Endothelial cell of umbilical vein (primary cell): ENCODE data around the gene ZNF202. TPM values are rescaled to one million over a fixed set of nuclear protein-coding genes. Genes with fewer than 3 reads are reported as not detected.

Source experiments
- BruUV-seq: library from RNA; stranded (reverse); fragments of 400-500 nt; replicated peaks from 2 replicates; lab custom pipeline; 2021; lab: Mats Ljungman, UMichigan
- CTCF ChIA-PET: fragments of 300-600, 350-600 bp; sonication (Branson Sonifier 250); formaldehyde crosslinking; loops from one replicate; lab custom pipeline; 2021; ENCODE audit warnings: antibody characterized with exemption, inconsistent platforms; lab: Charles Lee
- POLR2A ChIA-PET: fragments of 300-600, 350-600 bp; sonication (Branson Sonifier 250); formaldehyde crosslinking; loops from one replicate; lab custom pipeline; 2021; ENCODE audit warnings: antibody characterized with exemption, inconsistent platforms; lab: Charles Lee
- DNase-seq: peaks from one replicate; pipeline ENCODE4 v3.0.0-alpha.2; 2011; ENCODE audit warnings: low read depth, low spot score
- FAIRE-seq: peaks from 2 replicates; lab custom pipeline; 2011; peaks lifted over from hg19 to GRCh38; lab: Jason Lieb, UNC
- H2AFZ ChIP-seq: 2 replicates; pipeline ENCODE4 v1.6.0; 2012; ENCODE audit warnings: low read depth, low read length, control low read depth, inconsistent platforms
- H3K27ac ChIP-seq: 2 replicates; pipeline ENCODE4 v1.5.1; 2011; ENCODE audit warnings: low read depth, mild to moderate bottlenecking, control low read depth, low read length, moderate library complexity; ENCODE audit not compliant: insufficient read depth
- H3K27me3 ChIP-seq, 2 experiments: 2 replicates each; pipeline versions ENCODE4 v1.6.0 to v1.6.1; 2011; ENCODE audit warnings: low read length in 2 of 2, mixed read lengths in 1 of 2; ENCODE audit not compliant: control insufficient read depth in 2 of 2, insufficient read depth in 2 of 2
- H3K36me3 ChIP-seq, 2 experiments: 2 replicates in 1 of 2; 3 replicates in 1 of 2; pipeline ENCODE4 v1.5.1; 2011; ENCODE audit warnings: low read length in 2 of 2, mild to moderate bottlenecking in 1 of 2, moderate library complexity in 1 of 2; ENCODE audit not compliant: control insufficient read depth in 2 of 2, insufficient read depth in 2 of 2; ENCODE audit errors: extremely low read depth in 1 of 2
- H3K4me1 ChIP-seq: 3 replicates; pipeline ENCODE4 v1.5.1; 2011; ENCODE audit warnings: mild to moderate bottlenecking, low read length; ENCODE audit not compliant: control insufficient read depth, insufficient read depth; ENCODE audit errors: extremely low read depth
- H3K4me2 ChIP-seq: 2 replicates; pipeline ENCODE4 v1.6.1; 2011; ENCODE audit warnings: low read length, control low read depth, mixed read lengths; ENCODE audit not compliant: insufficient read depth
- H3K4me3 ChIP-seq, 3 experiments: fragments of 200-600 bp in 1 of 3; sonication (generic), shearing (Covaris generic) in 1 of 3; replicated peaks in 1 of 3; 2 replicates each; pipeline ENCODE4 v1.5.1; 2011 to 2016; ENCODE audit warnings: control low read depth in 3 of 3, low read length in 3 of 3, mild to moderate bottlenecking in 2 of 3, inconsistent platforms in 1 of 3, low read depth in 1 of 3, moderate library complexity in 1 of 3; ENCODE audit not compliant: insufficient read depth in 1 of 3
- H3K79me2 ChIP-seq: 2 replicates; pipeline ENCODE4 v1.6.0; 2012; ENCODE audit warnings: low read length, inconsistent platforms; ENCODE audit not compliant: control insufficient read depth, insufficient read depth
- H3K9ac ChIP-seq: replicated peaks from 2 replicates; pipeline ENCODE3; 2011; ENCODE audit warnings: low read length, control low read depth; ENCODE audit not compliant: insufficient read depth; ENCODE audit errors: extremely low read depth
- H3K9me1 ChIP-seq: replicated peaks from 3 replicates; pipeline ENCODE4 v1.6.0; 2011; ENCODE audit warnings: mild to moderate bottlenecking, low read length; ENCODE audit not compliant: control insufficient read depth, insufficient read depth; ENCODE audit errors: extremely low read depth
- H3K9me3 ChIP-seq: replicated peaks from 2 replicates; pipeline ENCODE4 v1.5.1; 2012; ENCODE audit warnings: low read length, inconsistent platforms; ENCODE audit not compliant: control insufficient read depth, insufficient read depth
- H4K20me1 ChIP-seq: replicated peaks from 2 replicates; pipeline ENCODE3; 2011; ENCODE audit warnings: mild to moderate bottlenecking, low read length; ENCODE audit not compliant: control insufficient read depth, insufficient read depth; ENCODE audit errors: extremely low read depth
- EZH2 ChIP-seq: IDR thresholded peaks from 2 replicates; pipeline ENCODE4 v1.6.1; 2012; ENCODE audit warnings: borderline replicate concordance, low read depth, mild to moderate bottlenecking, moderate library complexity, low read length, inconsistent platforms; ENCODE audit not compliant: severe bottlenecking
- FOS ChIP-seq: IDR thresholded peaks from 2 replicates; pipeline ENCODE4 v1.6.1; 2011; ENCODE audit warnings: mild to moderate bottlenecking, low read length, moderate library complexity, borderline replicate concordance; ENCODE audit not compliant: insufficient read depth
- GATA2 ChIP-seq: IDR thresholded peaks from 2 replicates; pipeline ENCODE4 v1.7.0; 2011; ENCODE audit warnings: low read depth, mild to moderate bottlenecking, moderate library complexity, mixed read lengths, low read length; ENCODE audit not compliant: insufficient read length, insufficient read depth
- JUN ChIP-seq: IDR thresholded peaks from 2 replicates; pipeline ENCODE4 v1.6.1; 2011; ENCODE audit warnings: borderline replicate concordance, low read depth; ENCODE audit not compliant: insufficient read length, insufficient read depth
- MAX ChIP-seq: IDR thresholded peaks from 2 replicates; pipeline ENCODE4 v1.6.1; 2011; ENCODE audit not compliant: insufficient read depth, insufficient read length
- MYC ChIP-seq: IDR thresholded peaks from one replicate; pipeline ENCODE4 v1.6.1; 2011; ENCODE audit warnings: mild to moderate bottlenecking, low read depth, low read length
- POLR2A ChIP-seq: IDR thresholded peaks from 2 replicates; pipeline ENCODE4 v1.6.1; 2012; ENCODE audit warnings: low read depth, mild to moderate bottlenecking, control low read depth, low read length
- POLR2AphosphoS5 ChIP-seq: IDR thresholded peaks from 2 replicates; pipeline ENCODE4 v1.6.1; 2012; ENCODE audit warnings: low read depth, mild to moderate bottlenecking, control low read depth, low read length, moderate library complexity; ENCODE audit not compliant: insufficient read depth
- dilution Hi-C: fragments of 300-500 bp; cut with MboI; formaldehyde crosslinking; loops from one replicate; pipeline ENCODE4 v1.15.0; 2019; ENCODE audit warnings: low sequenced_read_pairs; ENCODE audit not compliant: extremely low pct_ligation_motif_present
- intact Hi-C: fragments of 100-400 bp; cut with micrococcal nuclease; formaldehyde crosslinking; loops from one replicate; pipeline ENCODE4 v1.10.0; 2022
- polyA plus RNA-seq, 4 experiments: library from polyadenylated mRNA; depleted of rRNA in 3 of 4; stranded (reverse) in 3 of 4; unstranded in 1 of 4; fragments of >200 nt; gene quantifications; 2 replicates each; pipeline versions ENCODE4 v1.2.1 to v1.2.3, GENCODE V29; 2011 to 2012; ENCODE audit warnings: missing spikeins in 1 of 4
- total RNA-seq: library from RNA; stranded (reverse); gene quantifications from 2 replicates; pipeline ENCODE4 v1.2.3, GENCODE V29; 2021
- TF ChIP-seq, protein P1 (sequence below), 2 donors: IDR thresholded peaks; 1 replicate in 1 of 2; 2 replicates in 1 of 2; pipeline ENCODE4 v1.5.1; 2011; ENCODE audit warnings: low read length in 2 of 2, mild to moderate bottlenecking in 2 of 2, moderate library complexity in 2 of 2, control low read depth in 1 of 2, inconsistent platforms in 1 of 2, low read depth in 1 of 2; ENCODE audit not compliant: insufficient read depth in 1 of 2; ENCODE audit errors: extremely low read depth in 1 of 2

The ZNF202 gene
- total and polyA plus RNA-seq, 2 donors (not counting 3 experiments of a cell fraction or from before 2014, with no cell fraction given), result 6.5 to 12.3 TPM

GRCh38 chr11:123719452-123719851 lies 22.0 kb downstream of the ZNF202 start:
- DNase-seq, result no peak
- Histone ChIP-seq H3K9me3 (no peaks in the 10 kb centered on the region), H3K27ac (no peak overlapping the region), H3K27me3 (peaks cover under 1 to 5% of the 10 kb centered on the region in 2 experiments), H3K9ac (no peak overlapping the region), H3K9me1 (no peaks in the 10 kb centered on the region), H4K20me1 (no peaks in the 10 kb centered on the region), H2AFZ (no peak overlapping the region), H3K79me2 (no peaks in the 10 kb centered on the region), H3K4me1 (no peaks in the 10 kb centered on the region), H3K36me3 (peaks cover 0 to 1% of the 10 kb centered on the region in 2 experiments), H3K4me3 (no peak overlapping the region), H3K4me2 (no peak overlapping the region)
- TF ChIP-seq EZH2 (no peak), JUN (no peak), POLR2AphosphoS5 (no peak), MYC (no peak), FOS (no peak), GATA2 (no peak), POLR2A (no peak), MAX (no peak)
- TF ChIP-seq, protein P1, sequence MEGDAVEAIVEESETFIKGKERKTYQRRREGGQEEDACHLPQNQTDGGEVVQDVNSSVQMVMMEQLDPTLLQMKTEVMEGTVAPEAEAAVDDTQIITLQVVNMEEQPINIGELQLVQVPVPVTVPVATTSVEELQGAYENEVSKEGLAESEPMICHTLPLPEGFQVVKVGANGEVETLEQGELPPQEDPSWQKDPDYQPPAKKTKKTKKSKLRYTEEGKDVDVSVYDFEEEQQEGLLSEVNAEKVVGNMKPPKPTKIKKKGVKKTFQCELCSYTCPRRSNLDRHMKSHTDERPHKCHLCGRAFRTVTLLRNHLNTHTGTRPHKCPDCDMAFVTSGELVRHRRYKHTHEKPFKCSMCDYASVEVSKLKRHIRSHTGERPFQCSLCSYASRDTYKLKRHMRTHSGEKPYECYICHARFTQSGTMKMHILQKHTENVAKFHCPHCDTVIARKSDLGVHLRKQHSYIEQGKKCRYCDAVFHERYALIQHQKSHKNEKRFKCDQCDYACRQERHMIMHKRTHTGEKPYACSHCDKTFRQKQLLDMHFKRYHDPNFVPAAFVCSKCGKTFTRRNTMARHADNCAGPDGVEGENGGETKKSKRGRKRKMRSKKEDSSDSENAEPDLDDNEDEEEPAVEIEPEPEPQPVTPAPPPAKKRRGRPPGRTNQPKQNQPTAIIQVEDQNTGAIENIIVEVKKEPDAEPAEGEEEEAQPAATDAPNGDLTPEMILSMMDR (IDR thresholded peaks at IDR 0.05; ENCODE audit: extremely low read depth in 1 of 2, insufficient read depth in 1 of 2, low read depth in 1 of 2, low read length in 2 of 2), result no peak
- dilution Hi-C loops (no loop called here), intact Hi-C loops (no loop called here)
- BruUV-seq, result no TSS peak
- ChIA-PET CTCF (interaction anchor here (0.9 to 5.8 kb wide), 5 partner anchors 9 to 134 kb away, joined by 3 to 44 read pairs (median 5); no protein-coding TSS in a partner anchor), POLR2A (no interaction called here)
- FAIRE-seq, result no peak
